ENCODE results near the gene BPIFB3.

The BPIFB3 gene, protein sequence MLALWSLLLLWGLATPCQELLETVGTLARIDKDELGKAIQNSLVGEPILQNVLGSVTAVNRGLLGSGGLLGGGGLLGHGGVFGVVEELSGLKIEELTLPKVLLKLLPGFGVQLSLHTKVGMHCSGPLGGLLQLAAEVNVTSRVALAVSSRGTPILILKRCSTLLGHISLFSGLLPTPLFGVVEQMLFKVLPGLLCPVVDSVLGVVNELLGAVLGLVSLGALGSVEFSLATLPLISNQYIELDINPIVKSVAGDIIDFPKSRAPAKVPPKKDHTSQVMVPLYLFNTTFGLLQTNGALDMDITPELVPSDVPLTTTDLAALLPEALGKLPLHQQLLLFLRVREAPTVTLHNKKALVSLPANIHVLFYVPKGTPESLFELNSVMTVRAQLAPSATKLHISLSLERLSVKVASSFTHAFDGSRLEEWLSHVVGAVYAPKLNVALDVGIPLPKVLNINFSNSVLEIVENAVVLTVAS

DNA sequence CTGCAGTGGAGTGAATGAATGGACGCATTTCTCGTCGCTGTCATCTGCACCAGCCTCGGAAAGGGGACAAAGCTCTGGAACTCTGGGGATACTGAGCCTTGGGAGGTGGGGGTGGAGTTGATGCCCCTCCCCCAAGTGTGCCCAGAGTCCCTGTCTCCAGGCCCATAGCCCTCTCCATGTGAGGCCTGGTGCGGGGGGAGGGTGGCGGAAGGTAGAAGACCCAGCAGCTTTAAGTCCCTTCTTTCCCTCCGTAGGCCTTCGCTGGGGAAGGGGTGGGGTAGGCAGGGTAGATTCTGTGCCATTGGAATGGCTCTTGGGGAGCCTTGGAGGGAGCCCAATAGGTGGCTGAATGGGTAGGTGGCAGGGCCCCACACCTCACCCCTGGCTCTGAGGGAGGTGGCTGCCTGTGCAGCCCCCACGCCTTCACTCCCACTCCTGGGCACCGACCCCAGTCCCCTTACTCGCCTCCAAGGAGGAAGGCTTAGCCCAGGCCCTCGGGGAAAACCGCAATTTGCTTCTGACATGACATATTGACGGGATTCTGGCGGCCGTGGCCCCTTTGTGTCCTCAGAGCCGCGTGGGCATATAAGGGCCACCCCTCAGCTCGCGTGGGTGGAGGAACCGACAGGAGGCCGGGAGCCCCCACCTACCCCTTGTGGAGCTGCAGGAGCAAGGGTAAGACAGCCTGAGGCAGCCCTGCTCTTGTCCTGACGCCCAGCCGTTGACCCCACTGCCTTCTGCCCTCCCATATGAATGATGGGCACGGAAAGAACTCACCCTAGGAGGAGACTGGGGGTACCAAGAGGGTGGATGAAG, at the start of gene BPIFB3:
TSS of gene BPIFB3 (plus strand) at position 613 of the 816 bp plus-strand sequence. CDS start 1,533 bp downstream, outside the sequence.
- DNase-seq (ENCODE audit: low spot score) = no peak
- in situ Hi-C loops (cut with MboI; ENCODE audit: low pct_unique_long_range_greater_than_20kb, low sequenced_read_pairs, unreplicated experiment) = no loop called here
- TF ChIP-seq, protein P1, sequence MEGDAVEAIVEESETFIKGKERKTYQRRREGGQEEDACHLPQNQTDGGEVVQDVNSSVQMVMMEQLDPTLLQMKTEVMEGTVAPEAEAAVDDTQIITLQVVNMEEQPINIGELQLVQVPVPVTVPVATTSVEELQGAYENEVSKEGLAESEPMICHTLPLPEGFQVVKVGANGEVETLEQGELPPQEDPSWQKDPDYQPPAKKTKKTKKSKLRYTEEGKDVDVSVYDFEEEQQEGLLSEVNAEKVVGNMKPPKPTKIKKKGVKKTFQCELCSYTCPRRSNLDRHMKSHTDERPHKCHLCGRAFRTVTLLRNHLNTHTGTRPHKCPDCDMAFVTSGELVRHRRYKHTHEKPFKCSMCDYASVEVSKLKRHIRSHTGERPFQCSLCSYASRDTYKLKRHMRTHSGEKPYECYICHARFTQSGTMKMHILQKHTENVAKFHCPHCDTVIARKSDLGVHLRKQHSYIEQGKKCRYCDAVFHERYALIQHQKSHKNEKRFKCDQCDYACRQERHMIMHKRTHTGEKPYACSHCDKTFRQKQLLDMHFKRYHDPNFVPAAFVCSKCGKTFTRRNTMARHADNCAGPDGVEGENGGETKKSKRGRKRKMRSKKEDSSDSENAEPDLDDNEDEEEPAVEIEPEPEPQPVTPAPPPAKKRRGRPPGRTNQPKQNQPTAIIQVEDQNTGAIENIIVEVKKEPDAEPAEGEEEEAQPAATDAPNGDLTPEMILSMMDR (IDR thresholded peaks at IDR 0.05; ENCODE audit: extremely low read depth, insufficient read depth, missing control alignments) = no peak

DNA sequence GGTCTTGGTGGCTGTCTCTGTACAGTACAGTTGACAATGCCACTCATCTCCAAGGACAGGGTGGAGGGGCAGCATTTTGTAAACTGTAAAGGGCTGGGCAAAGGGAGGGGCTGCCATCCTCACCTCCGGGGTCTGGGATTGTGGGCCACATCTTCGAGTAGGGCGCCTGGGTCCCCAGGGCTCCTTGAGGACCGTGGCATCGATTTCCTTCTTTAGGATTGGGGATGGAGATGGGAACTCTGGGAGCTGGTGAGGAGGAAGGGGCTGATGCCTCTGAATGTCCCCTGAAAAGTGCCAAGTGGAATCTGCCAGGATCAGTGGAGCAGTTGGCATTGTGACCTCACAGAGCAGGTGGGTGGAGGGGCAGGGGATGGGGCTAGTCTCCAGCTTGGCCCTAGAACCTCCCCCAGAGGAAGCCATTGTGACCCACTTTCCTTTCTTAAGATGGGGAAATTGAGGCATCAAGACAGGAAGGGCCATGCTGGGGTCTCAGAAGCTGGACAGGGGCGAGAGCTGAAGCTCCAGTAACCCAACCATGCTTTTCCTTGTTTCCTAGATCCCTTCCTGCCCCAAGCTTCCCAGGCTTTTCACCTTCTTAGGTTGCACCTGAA, 49.5 kb upstream of the BPIFB3 start, which contains the start of gene SUN5:
TSS of gene SUN5 (minus strand) at position 293 of the 611 bp plus-strand sequence. CDS start at position 200, 93 bp downstream.
- in situ Hi-C loops (cut with MboI; ENCODE audit: low pct_unique_long_range_greater_than_20kb, low sequenced_read_pairs, unreplicated experiment) = no loop called here
- DNase-seq (ENCODE audit: low spot score) = no peak
- TF ChIP-seq, protein P1 (IDR thresholded peaks at IDR 0.05; ENCODE audit: extremely low read depth, insufficient read depth, missing control alignments) = no peak

DNA sequence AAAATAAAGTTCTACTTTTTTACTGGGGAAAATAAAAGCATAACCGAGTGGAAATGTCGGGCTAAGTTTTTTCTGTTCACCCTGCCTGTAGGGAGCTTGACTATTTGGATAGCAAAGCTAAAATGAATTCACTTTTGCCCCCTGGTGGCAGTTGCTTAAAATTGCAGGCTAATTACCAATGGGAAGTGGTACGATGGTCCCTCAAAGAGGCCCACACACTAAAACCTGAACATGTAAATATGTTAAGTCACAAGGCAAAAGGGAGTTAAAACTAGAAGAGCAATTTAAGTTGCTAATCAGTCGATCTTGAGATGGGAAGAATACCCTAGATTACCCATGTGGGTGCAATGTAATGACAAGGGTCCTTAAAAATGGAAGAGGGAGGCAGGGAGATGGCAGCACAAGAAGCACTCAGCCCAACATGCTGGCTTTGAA, 48.6 kb upstream of the BPIFB3 start:
- TF ChIP-seq, protein P1 (IDR thresholded peaks at IDR 0.05; ENCODE audit: extremely low read depth, insufficient read depth, missing control alignments) = peak; percentile 49
- in situ Hi-C loops (cut with MboI; ENCODE audit: low pct_unique_long_range_greater_than_20kb, low sequenced_read_pairs, unreplicated experiment) = no loop called here
- peak; percentile 66 for DNase-seq (ENCODE audit: low spot score)

- no peak for DNase-seq (ENCODE audit: low spot score)
- TF ChIP-seq, protein P1 (IDR thresholded peaks at IDR 0.05; ENCODE audit: extremely low read depth, insufficient read depth, missing control alignments) = no peak
- in situ Hi-C loops (cut with MboI; ENCODE audit: low pct_unique_long_range_greater_than_20kb, low sequenced_read_pairs, unreplicated experiment) = no loop called here
Observed at GRCh38 chr20:33005908-33006775, 47.6 kb upstream of the BPIFB3 start.

- no peak for DNase-seq (ENCODE audit: low spot score)
- TF ChIP-seq, protein P1 (IDR thresholded peaks at IDR 0.05; ENCODE audit: extremely low read depth, insufficient read depth, missing control alignments) = no peak
- in situ Hi-C loops (cut with MboI; ENCODE audit: low pct_unique_long_range_greater_than_20kb, low sequenced_read_pairs, unreplicated experiment) = no loop called here
Observed at GRCh38 chr20:33006776-33007375, 46.8 kb upstream of the BPIFB3 start.

Data from GM13977 (cell line).